Caco-2 (cell line): ENCODE data around the gene PRKAR1B. TPM values are rescaled to one million over a fixed set of nuclear protein-coding genes. Genes with fewer than 3 reads are reported as not detected.

Experiments used
- BruUV-seq: library from RNA; stranded (reverse); fragments of 400-500 nt; replicated peaks from 2 replicates; lab custom pipeline; 2021; lab: Mats Ljungman, UMichigan
- CTCF ChIA-PET: fragments of 300-600 bp; sonication (Branson Sonifier 250); formaldehyde crosslinking; loops from one replicate; lab custom pipeline; 2022; ENCODE audit warnings: antibody characterized with exemption; lab: Charles Lee
- POLR2A ChIA-PET: fragments of 300-600 bp; sonication (Branson Sonifier 250); formaldehyde crosslinking; loops from one replicate; lab custom pipeline; 2022; ENCODE audit warnings: antibody characterized with exemption; lab: Charles Lee
- DNase-seq, 2 experiments: peaks; one replicate each; pipeline versions ENCODE4 v3.0.0 to v3.0.0-alpha.2; 2020 to 2022
- H3K27me3 ChIP-seq: replicated peaks from 2 replicates; pipeline ENCODE4 v1.6.0; 2011; ENCODE audit warnings: low read length; ENCODE audit not compliant: control insufficient read depth, insufficient read depth
- H3K36me3 ChIP-seq: 2 replicates; pipeline ENCODE4 v1.5.1; 2011; ENCODE audit warnings: low read length; ENCODE audit not compliant: control insufficient read depth, insufficient read depth
- H3K4me1 ChIP-seq: fragments of 250-450 bp; sonication (Bioruptor Pico); 2 replicates; pipeline ENCODE4 v1.5.1; 2020; ENCODE audit warnings: mild to moderate bottlenecking
- H3K4me3 ChIP-seq: 2 replicates; pipeline ENCODE4 v1.5.1; 2011; ENCODE audit warnings: low read depth, mild to moderate bottlenecking, control low read depth, low read length
- H3K9me3 ChIP-seq: fragments of 250-450 bp; sonication (Bioruptor Pico); 2 replicates; pipeline ENCODE4 v1.5.1; 2020; ENCODE audit warnings: mild to moderate bottlenecking, moderate library complexity
- H3K27ac Mint-ChIP-seq: one replicate; pipeline ENCODE4 v1.8.0; 2022; ENCODE audit warnings: mixed read lengths; ENCODE audit not compliant: unreplicated experiment
- H3K27me3 Mint-ChIP-seq: one replicate; pipeline ENCODE4 v1.8.0; 2022; ENCODE audit warnings: mixed read lengths; ENCODE audit not compliant: insufficient read depth, unreplicated experiment
- H3K36me3 Mint-ChIP-seq: one replicate; pipeline ENCODE4 v1.8.0; 2022; ENCODE audit warnings: mild to moderate bottlenecking, mixed read lengths; ENCODE audit not compliant: insufficient read depth, unreplicated experiment
- H3K4me1 Mint-ChIP-seq: one replicate; pipeline ENCODE4 v1.8.0; 2022; ENCODE audit warnings: low read depth, mixed read lengths; ENCODE audit not compliant: unreplicated experiment
- H3K4me3 Mint-ChIP-seq: one replicate; pipeline ENCODE4 v1.8.0; 2022; ENCODE audit warnings: mild to moderate bottlenecking, moderate library complexity, mixed read lengths; ENCODE audit not compliant: unreplicated experiment
- H3K9me3 Mint-ChIP-seq: one replicate; pipeline ENCODE4 v1.8.0; 2022; ENCODE audit warnings: mixed read lengths; ENCODE audit not compliant: unreplicated experiment
- CTCF ChIP-seq, 2 experiments: fragments of 200-600 bp in 1 of 2; IDR thresholded peaks; 1 replicate in 1 of 2; 2 replicates in 1 of 2; pipeline versions ENCODE4 v1.5.1 to v1.8.0; 2011 to 2022; ENCODE audit warnings: antibody characterized with exemption in 1 of 2, control low read depth in 1 of 2, inconsistent platforms in 1 of 2, low read depth in 1 of 2, low read length in 1 of 2, mild to moderate bottlenecking in 1 of 2, moderate library complexity in 1 of 2; ENCODE audit not compliant: insufficient read depth in 1 of 2, severe bottlenecking in 1 of 2, unreplicated experiment in 1 of 2
- intact Hi-C: fragments of 100-400 bp; cut with micrococcal nuclease; formaldehyde crosslinking; loops from one replicate; pipeline ENCODE4 v1.10.0; 2022; ENCODE audit not compliant: unreplicated experiment
- total RNA-seq: library from RNA; stranded (reverse); gene quantifications from 2 replicates; pipeline ENCODE4 v1.2.3, GENCODE V29; 2022

The PRKAR1B gene
- total RNA-seq, 1 experiment from 2014 or later = 56.6 TPM

DNA sequence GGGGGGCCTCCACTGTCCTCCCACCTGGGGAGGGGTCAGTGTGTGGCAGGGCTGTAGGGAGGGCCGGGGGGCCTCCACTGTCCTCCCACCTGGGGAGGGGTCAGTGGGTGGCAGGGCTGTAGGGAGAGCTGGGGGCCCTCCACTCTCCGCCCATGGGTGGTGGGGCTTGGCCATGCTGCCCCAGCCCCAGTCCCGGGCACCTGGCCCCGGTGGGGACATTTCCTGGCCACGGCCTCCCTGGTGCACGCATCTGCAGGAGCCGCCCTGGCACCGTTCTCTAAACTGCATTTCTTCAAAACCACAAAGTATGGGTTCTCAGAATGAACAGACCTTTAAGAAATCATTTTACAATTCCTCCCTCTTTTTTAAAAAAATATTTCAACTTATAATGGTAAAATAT, 118.1 kb downstream of the PRKAR1B start:
- H3K4me1 ChIP-seq = peaks cover 6% of the 10 kb centered on the region; the same call in 1 of the 2 replicates
- CTCF ChIA-PET = no interaction called here
- H3K27me3 ChIP-seq = no peaks in the 10 kb centered on the region

DNA sequence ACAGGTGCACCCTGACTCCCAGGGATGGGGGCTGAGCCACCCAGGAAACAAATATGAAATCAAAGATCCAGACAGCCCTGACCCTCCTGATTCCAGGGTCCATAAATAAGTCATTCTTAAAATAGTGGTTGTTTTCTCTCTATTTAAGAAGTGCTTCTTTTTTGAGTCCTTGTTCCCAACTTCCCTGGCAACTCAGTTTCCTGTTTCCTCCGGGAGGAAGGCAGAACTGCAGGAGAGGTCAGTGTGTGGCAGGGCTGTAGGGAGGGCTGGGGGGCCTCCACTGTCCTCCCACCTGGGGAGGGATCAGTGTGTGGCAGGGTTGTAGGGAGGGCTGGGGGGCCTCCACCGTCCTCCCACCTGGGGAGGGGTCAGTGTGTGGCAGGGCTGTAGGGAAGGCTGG, 118.7 kb downstream of the PRKAR1B start:
- POLR2A ChIA-PET = no interaction called here
- no peaks in the 10 kb centered on the region for H3K9me3 ChIP-seq
- Mint-ChIP-seq H3K4me1 (peaks cover 7% of the 10 kb centered on the region), H3K4me3 (no peak overlapping the region), H3K9me3 (peaks cover 13% of the 10 kb centered on the region), H3K36me3 (peaks cover 6% of the 10 kb centered on the region), H3K27ac (peak overlapping the region; percentile 59), H3K27me3 (no peaks in the 10 kb centered on the region)
- H3K4me1 ChIP-seq = peaks cover 6% of the 10 kb centered on the region; the same call in 1 of the 2 replicates
- CTCF ChIA-PET = no interaction called here
- no peak overlapping the region for H3K4me3 ChIP-seq
- no peak for DNase-seq
- no peaks in the 10 kb centered on the region for H3K27me3 ChIP-seq
- no TSS peak for BruUV-seq
- intact Hi-C loops = no loop called here
- TF ChIP-seq CTCF (IDR thresholded peaks at IDR 0.05; ENCODE audit: insufficient read depth in 1 of 2, low read depth in 1 of 2, low read length in 1 of 2, severe bottlenecking in 1 of 2, unreplicated experiment in 1 of 2) = no peak
- H3K36me3 ChIP-seq = peaks cover 1% of the 10 kb centered on the region

More for the DNA sequence above, 118.1 kb downstream of the PRKAR1B start:
- Mint-ChIP-seq H3K36me3 (peaks cover 6% of the 10 kb centered on the region), H3K4me1 (peaks cover 6% of the 10 kb centered on the region), H3K27me3 (no peaks in the 10 kb centered on the region), H3K9me3 (peaks cover 13% of the 10 kb centered on the region), H3K4me3 (no peak overlapping the region), H3K27ac (no peak overlapping the region)
- TF ChIP-seq CTCF (IDR thresholded peaks at IDR 0.05; ENCODE audit: insufficient read depth in 1 of 2, low read depth in 1 of 2, low read length in 1 of 2, severe bottlenecking in 1 of 2, unreplicated experiment in 1 of 2) = no peak
- BruUV-seq = no TSS peak
- no peaks in the 10 kb centered on the region for H3K9me3 ChIP-seq
- DNase-seq = no peak
- intact Hi-C loops = no loop called here
- H3K36me3 ChIP-seq = peaks cover 1% of the 10 kb centered on the region; the same call in 1 of the 2 replicates
- no peak overlapping the region for H3K4me3 ChIP-seq
- POLR2A ChIA-PET = no interaction called here

GRCh38 chr7:607938-608337, 119.1 kb downstream of the PRKAR1B start:
- Mint-ChIP-seq H3K27ac (peak overlapping the region; percentile 59), H3K9me3 (peaks cover 13% of the 10 kb centered on the region), H3K27me3 (no peaks in the 10 kb centered on the region), H3K4me3 (no peak overlapping the region), H3K4me1 (peaks cover 11% of the 10 kb centered on the region), H3K36me3 (peaks cover 6% of the 10 kb centered on the region)
- Histone ChIP-seq H3K4me1 (peaks cover 6% of the 10 kb centered on the region), H3K36me3 (peaks cover 1% of the 10 kb centered on the region), H3K9me3 (no peaks in the 10 kb centered on the region), H3K4me3 (no peak overlapping the region), H3K27me3 (no peaks in the 10 kb centered on the region)
- TF ChIP-seq CTCF (IDR thresholded peaks at IDR 0.05; ENCODE audit: insufficient read depth in 1 of 2, low read depth in 1 of 2, low read length in 1 of 2, severe bottlenecking in 1 of 2, unreplicated experiment in 1 of 2) = no peak
- intact Hi-C loops = no loop called here
- CTCF ChIA-PET = no interaction called here
- no peak for DNase-seq
- BruUV-seq = no TSS peak
- POLR2A ChIA-PET = no interaction called here
